ENCODE results near the gene FKBP15. TPM values are rescaled to one million over a fixed set of nuclear protein-coding genes. Genes with fewer than 3 reads are reported as not detected.
"Not testable (repeated sequence)": the region's sequence is repeated elsewhere in the genome, so short reads cannot be mapped to it uniquely, and the experiment has no call there.

The FKBP15 gene
- total and polyA plus RNA-seq, 4 donors, result 18.2 to 47.0 (median 44.1) TPM

DNA sequence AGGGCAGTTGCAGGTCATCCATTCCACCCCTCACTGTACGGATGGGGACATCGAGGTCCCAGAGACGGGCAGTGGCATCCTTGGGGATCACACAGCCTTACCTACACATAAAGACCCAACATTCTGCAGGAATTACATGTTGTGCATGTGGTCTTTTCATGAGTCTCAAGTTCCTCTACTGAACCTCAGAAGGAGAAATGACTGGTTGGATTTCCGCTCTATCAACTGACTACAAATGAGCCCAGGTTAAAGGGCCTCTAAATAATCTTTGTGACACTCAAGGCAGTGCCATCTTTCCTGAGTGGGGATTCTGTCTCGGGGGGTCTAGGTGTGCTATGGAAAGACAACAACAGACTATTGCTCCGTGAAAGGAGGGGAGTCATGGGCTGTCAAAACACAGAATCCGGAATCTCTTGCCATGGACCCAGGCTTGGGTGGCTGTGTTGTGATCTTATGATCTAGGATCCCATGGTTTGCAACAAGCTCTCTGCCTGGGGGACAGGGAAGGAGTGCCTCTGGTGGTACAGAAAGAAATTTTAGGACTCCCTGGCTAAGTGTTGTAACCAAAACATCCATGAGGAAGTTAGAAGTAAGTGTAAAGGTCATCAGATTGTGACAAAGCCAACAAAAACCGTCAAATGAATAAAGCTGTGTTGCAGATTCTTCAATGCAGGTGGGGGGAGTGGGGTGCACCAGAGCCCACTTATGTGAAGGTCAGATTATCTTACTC lies 72.1 kb downstream of the FKBP15 start:
- WGBS, 2 donors, result 85 to 87% methylated on average over 8 of the region's 8 CpGs
- Histone ChIP-seq H3K4me3 (no peak overlapping the region), H3K4me1 (ENCODE audit: control insufficient read depth in 5 of 5, insufficient read depth in 5 of 5, low read length in 5 of 5) (peaks cover 0 to 8% (median 0%) of the 10 kb centered on the region in 5 donors), H3K9ac (ENCODE audit: insufficient read depth in 1 of 2, low read length in 2 of 2) (no peak overlapping the region), H3K36me3 (ENCODE audit: control insufficient read depth in 4 of 4, insufficient read depth in 4 of 4, low read length in 4 of 4) (no peaks in the 10 kb centered on the region), H3K27ac (ENCODE audit: low read depth in 1 of 2, low read length in 1 of 2) (peak overlapping the region in 1 of 2 donors; percentile 64), H3K27me3 (ENCODE audit: control insufficient read depth in 3 of 3, insufficient read depth in 3 of 3, low read length in 2 of 3) (peaks cover 0 to 8% (median 0%) of the 10 kb centered on the region in 3 donors), H3K9me3 (ENCODE audit: control insufficient read depth in 4 of 4, insufficient read depth in 3 of 4, low read length in 3 of 4) (no peaks in the 10 kb centered on the region)
- TF ChIP-seq, protein P1, sequence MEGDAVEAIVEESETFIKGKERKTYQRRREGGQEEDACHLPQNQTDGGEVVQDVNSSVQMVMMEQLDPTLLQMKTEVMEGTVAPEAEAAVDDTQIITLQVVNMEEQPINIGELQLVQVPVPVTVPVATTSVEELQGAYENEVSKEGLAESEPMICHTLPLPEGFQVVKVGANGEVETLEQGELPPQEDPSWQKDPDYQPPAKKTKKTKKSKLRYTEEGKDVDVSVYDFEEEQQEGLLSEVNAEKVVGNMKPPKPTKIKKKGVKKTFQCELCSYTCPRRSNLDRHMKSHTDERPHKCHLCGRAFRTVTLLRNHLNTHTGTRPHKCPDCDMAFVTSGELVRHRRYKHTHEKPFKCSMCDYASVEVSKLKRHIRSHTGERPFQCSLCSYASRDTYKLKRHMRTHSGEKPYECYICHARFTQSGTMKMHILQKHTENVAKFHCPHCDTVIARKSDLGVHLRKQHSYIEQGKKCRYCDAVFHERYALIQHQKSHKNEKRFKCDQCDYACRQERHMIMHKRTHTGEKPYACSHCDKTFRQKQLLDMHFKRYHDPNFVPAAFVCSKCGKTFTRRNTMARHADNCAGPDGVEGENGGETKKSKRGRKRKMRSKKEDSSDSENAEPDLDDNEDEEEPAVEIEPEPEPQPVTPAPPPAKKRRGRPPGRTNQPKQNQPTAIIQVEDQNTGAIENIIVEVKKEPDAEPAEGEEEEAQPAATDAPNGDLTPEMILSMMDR (IDR thresholded peaks at IDR 0.05; ENCODE audit: control extremely low read depth, extremely low read depth), result no peak
- DNase-seq, result no peak
- ATAC-seq (ENCODE audit: insufficient read depth, low FRiP score), result no peak

DNA sequence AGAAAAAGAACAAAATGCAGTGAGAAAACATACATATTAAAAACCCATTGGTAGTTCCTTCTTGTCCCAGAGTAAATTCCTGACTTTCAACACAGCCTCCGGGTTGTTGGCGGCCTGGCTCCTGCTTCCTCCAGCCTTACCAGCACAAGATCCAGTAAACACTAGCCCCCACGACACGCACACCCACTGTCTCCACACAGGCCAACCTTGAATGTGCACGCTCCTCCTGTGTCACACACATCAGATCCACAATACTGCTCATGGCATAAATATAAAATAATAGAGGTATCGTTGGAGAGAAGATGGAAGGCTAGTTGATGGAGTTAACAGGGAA lies 72.7 kb downstream of the FKBP15 start:
- Histone ChIP-seq H3K27ac (ENCODE audit: low read depth in 1 of 2, low read length in 1 of 2) (no peak overlapping the region), H3K27me3 (ENCODE audit: control insufficient read depth in 3 of 3, insufficient read depth in 3 of 3, low read length in 2 of 3) (peaks cover 0 to 8% (median 0%) of the 10 kb centered on the region in 3 donors), H3K4me3 (no peak overlapping the region), H3K4me1 (ENCODE audit: control insufficient read depth in 5 of 5, insufficient read depth in 5 of 5, low read length in 5 of 5) (peaks cover 0 to 8% (median 0%) of the 10 kb centered on the region in 5 donors), H3K9ac (ENCODE audit: insufficient read depth in 1 of 2, low read length in 2 of 2) (no peak overlapping the region), H3K36me3 (ENCODE audit: control insufficient read depth in 4 of 4, insufficient read depth in 4 of 4, low read length in 4 of 4) (no peaks in the 10 kb centered on the region), H3K9me3 (ENCODE audit: control insufficient read depth in 4 of 4, insufficient read depth in 3 of 4, low read length in 3 of 4) (no peaks in the 10 kb centered on the region)
- DNase-seq (no peak), ATAC-seq (ENCODE audit: insufficient read depth, low FRiP score) (no peak)
- TF ChIP-seq, protein P1 (IDR thresholded peaks at IDR 0.05; ENCODE audit: control extremely low read depth, extremely low read depth), result no peak
- WGBS, 2 donors, result 89 to 92% methylated on average over 6 of the region's 6 CpGs

DNA sequence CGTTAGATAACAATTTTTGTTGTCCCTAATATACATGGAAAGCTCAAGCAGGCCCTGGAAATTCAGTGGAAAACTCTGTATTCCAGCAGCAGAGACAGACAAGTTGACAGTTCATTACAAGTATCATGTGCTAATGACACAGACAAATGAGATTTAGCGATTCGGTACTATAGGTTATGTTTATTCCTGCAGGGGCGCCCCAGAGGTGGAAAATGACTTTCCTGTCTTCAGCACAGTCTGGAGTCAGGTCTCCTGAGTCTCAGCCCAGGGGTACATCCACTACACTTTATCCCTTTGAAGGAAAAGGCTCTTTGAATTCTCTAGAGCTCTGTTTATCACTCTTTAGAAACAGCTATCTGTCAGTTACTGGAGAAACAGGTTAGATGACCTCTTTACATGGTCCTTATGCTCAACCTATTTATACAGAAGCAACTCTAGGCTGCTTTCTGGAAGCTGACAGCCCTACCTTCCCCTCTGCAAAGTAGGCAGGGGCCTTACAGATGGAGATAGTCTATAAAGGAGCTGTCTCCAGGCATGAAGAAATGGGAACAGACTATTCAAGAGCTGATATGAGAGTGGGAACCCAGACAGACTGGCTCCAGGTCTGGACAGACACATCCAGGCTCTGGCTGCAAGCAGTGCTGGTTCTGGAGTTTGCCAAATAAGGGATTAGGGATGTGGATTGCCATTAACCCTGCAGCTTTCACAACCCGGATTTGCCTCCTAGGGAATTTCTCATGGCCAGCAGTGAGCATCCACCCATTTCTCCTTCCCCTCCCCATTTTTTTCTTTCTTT lies 77.4 kb downstream of the FKBP15 start:
- Histone ChIP-seq H3K36me3 (ENCODE audit: control insufficient read depth in 4 of 4, insufficient read depth in 4 of 4, low read length in 4 of 4) (no peaks in the 10 kb centered on the region), H3K9ac (ENCODE audit: insufficient read depth in 1 of 2, low read length in 2 of 2) (no peak overlapping the region), H3K4me1 (ENCODE audit: control insufficient read depth in 5 of 5, insufficient read depth in 5 of 5, low read length in 5 of 5) (no peaks in the 10 kb centered on the region), H3K9me3 (ENCODE audit: control insufficient read depth in 4 of 4, insufficient read depth in 3 of 4, low read length in 3 of 4) (peaks cover 0 to 3% (median 0%) of the 10 kb centered on the region in 4 donors), H3K27ac (ENCODE audit: low read depth in 1 of 2, low read length in 1 of 2) (no peak overlapping the region), H3K4me3 (no peak overlapping the region), H3K27me3 (ENCODE audit: control insufficient read depth in 3 of 3, insufficient read depth in 3 of 3, low read length in 2 of 3) (peaks cover 0 to 8% (median 0%) of the 10 kb centered on the region in 3 donors)
- WGBS, 2 donors, result 73 to 81% methylated on average over 5 of the region's 5 CpGs
- TF ChIP-seq, protein P1 (IDR thresholded peaks at IDR 0.05; ENCODE audit: control extremely low read depth, extremely low read depth), result no peak
- no peak for DNase-seq
- no peak for ATAC-seq (ENCODE audit: insufficient read depth, low FRiP score)

DNA sequence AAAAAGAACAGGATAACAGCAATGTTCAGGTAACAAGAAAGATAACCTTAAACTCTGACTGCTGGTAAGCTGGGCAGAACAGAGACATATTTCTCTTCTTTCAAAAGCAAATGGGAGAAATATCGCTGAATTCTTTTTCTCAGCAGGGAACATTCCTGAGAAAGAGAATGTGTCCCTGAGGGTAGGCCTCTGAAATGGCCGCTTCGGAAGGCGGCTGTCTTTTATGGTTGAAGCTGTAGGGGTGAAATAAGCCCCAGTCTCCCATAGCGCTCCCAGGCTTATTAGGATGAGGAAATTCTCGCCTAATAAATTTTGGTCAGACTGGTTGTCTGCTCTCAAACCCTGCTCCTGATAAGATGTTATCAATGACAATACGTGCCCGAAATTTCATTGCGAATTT lies 80.2 kb downstream of the FKBP15 start:
- H3K9ac ChIP-seq (ENCODE audit: insufficient read depth in 1 of 2, low read length in 2 of 2); DNase-seq; H3K36me3 ChIP-seq (ENCODE audit: control insufficient read depth in 4 of 4, insufficient read depth in 4 of 4, low read length in 4 of 4); H3K9me3 ChIP-seq (ENCODE audit: control insufficient read depth in 4 of 4, insufficient read depth in 3 of 4, low read length in 3 of 4); H3K27me3 ChIP-seq (ENCODE audit: control insufficient read depth in 3 of 3, insufficient read depth in 3 of 3, low read length in 2 of 3); H3K27ac ChIP-seq (ENCODE audit: low read depth in 1 of 2, low read length in 1 of 2); H3K4me3 ChIP-seq; ATAC-seq (ENCODE audit: insufficient read depth, low FRiP score); H3K4me1 ChIP-seq (ENCODE audit: control insufficient read depth in 5 of 5, insufficient read depth in 5 of 5, low read length in 5 of 5): not testable (repeated sequence)
- 85 to 96% methylated on average over 9 of the region's 9 CpGs for WGBS, 2 donors

All from lung (tissue), 12 donors.